ENCODE data around the gene HAPLN3.

Gene HAPLN3

DNA sequence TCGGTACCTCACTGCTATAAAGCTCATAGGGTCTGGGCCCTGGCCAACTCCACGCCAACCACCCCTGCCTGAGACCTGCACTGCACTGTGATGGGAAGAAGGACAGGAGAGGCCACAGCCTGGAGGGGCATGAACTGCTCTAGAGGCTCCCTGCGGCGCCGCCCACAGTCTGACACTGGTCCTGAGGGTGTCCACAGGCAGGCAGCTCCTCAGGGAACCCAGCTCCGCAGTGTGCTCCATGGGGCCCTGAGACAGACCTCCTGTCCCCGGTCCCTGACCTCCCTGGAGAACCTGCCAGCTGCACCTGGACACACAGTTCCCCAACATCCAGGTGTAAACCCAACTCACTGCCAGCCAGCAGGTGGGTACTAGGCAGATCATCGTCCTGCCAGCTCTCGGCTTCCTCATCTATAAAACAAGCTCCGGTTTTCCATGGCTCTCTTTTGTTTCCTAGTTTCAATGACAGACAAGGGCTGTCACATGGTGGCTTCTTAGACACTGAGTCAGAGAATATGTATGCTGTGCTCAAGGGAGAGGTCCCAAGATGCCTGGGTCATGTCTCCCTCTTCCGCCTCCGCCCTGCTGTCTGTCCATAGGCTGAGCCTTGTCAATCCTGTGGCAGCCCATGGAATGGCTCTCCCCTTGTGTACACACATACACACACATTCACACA lies 5.1 kb upstream of the HAPLN3 start:
- H3K27me3 ChIP-seq (ENCODE audit: insufficient read depth, poor library complexity, severe bottlenecking) = peaks cover 13% of the 10 kb centered on the region
- TF ChIP-seq, protein P1, sequence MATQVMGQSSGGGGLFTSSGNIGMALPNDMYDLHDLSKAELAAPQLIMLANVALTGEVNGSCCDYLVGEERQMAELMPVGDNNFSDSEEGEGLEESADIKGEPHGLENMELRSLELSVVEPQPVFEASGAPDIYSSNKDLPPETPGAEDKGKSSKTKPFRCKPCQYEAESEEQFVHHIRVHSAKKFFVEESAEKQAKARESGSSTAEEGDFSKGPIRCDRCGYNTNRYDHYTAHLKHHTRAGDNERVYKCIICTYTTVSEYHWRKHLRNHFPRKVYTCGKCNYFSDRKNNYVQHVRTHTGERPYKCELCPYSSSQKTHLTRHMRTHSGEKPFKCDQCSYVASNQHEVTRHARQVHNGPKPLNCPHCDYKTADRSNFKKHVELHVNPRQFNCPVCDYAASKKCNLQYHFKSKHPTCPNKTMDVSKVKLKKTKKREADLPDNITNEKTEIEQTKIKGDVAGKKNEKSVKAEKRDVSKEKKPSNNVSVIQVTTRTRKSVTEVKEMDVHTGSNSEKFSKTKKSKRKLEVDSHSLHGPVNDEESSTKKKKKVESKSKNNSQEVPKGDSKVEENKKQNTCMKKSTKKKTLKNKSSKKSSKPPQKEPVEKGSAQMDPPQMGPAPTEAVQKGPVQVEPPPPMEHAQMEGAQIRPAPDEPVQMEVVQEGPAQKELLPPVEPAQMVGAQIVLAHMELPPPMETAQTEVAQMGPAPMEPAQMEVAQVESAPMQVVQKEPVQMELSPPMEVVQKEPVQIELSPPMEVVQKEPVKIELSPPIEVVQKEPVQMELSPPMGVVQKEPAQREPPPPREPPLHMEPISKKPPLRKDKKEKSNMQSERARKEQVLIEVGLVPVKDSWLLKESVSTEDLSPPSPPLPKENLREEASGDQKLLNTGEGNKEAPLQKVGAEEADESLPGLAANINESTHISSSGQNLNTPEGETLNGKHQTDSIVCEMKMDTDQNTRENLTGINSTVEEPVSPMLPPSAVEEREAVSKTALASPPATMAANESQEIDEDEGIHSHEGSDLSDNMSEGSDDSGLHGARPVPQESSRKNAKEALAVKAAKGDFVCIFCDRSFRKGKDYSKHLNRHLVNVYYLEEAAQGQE (IDR thresholded peaks at IDR 0.05; ENCODE audit: insufficient replicate concordance, low read depth) = no peak
- DNase-seq (ENCODE audit: low read depth in 1 of 2, low spot score in 1 of 2) = no peak
- no peak overlapping the region for H3K27ac ChIP-seq (replicated peaks)
- no peak overlapping the region for H3K4me3 ChIP-seq (replicated peaks; ENCODE audit: insufficient read depth, low read length)

DNA sequence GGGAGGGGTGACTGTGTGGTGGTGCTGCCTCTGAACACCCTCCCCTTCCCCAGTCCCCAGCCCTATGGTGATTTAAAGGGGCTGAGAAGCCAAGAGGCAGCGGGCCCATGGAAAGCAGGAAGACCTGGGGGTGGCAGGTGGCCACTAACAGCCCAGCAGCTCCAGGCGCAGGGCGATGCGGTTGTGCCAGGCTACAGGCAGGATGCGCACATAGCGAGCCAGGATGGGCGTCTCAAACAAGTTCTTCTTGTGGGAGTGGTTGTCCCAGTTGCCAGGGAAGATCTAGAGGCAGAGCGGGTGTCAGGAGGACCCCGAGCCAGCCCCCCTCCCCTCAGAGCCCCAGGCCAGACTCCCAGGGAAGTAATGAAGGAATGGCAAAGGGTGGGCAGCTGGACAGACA lies 3.9 kb upstream of the HAPLN3 start:
- no peak for DNase-seq (ENCODE audit: low read depth in 1 of 2, low spot score in 1 of 2)
- H3K27ac ChIP-seq (replicated peaks) = no peak overlapping the region
- no peak overlapping the region for H3K4me3 ChIP-seq (replicated peaks; ENCODE audit: insufficient read depth, low read length)
- peaks cover 25% of the 10 kb centered on the region for H3K27me3 ChIP-seq (ENCODE audit: insufficient read depth, poor library complexity, severe bottlenecking)
- no peak for TF ChIP-seq SPI1 (IDR thresholded peaks at IDR 0.05; ENCODE audit: borderline replicate concordance, low read depth)

DNA sequence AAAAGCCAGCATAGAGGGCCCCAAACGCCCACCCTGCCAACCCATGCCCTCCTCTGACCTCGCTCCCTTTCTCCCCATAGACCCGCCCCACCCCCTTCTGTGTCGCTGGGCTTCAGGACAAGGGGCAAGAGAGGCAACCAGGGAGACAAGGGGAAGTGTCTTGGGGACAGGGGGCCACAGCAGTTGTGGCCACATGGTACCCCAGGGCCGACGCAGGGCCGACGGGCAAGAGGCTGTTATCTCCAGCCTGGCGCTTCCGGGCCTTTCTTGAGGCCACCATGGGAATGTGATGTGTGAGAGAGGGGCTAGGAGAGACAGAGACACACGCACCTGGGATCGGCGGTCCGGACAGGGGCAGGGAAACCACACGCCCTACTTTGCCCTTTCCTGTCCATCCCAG lies 3.4 kb upstream of the HAPLN3 start:
- H3K4me3 ChIP-seq (replicated peaks; ENCODE audit: insufficient read depth, low read length) = no peak overlapping the region
- no peak for TF ChIP-seq GABPA (IDR thresholded peaks at IDR 0.05; ENCODE audit: low read depth)
- TF ChIP-seq SPI1 (IDR thresholded peaks at IDR 0.05; ENCODE audit: borderline replicate concordance, low read depth) = no peak
- TF ChIP-seq, protein P2, sequence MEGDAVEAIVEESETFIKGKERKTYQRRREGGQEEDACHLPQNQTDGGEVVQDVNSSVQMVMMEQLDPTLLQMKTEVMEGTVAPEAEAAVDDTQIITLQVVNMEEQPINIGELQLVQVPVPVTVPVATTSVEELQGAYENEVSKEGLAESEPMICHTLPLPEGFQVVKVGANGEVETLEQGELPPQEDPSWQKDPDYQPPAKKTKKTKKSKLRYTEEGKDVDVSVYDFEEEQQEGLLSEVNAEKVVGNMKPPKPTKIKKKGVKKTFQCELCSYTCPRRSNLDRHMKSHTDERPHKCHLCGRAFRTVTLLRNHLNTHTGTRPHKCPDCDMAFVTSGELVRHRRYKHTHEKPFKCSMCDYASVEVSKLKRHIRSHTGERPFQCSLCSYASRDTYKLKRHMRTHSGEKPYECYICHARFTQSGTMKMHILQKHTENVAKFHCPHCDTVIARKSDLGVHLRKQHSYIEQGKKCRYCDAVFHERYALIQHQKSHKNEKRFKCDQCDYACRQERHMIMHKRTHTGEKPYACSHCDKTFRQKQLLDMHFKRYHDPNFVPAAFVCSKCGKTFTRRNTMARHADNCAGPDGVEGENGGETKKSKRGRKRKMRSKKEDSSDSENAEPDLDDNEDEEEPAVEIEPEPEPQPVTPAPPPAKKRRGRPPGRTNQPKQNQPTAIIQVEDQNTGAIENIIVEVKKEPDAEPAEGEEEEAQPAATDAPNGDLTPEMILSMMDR (IDR thresholded peaks at IDR 0.05; ENCODE audit: insufficient read depth, low read length) = no peak
- TF ChIP-seq, protein P1 (IDR thresholded peaks at IDR 0.05; ENCODE audit: insufficient replicate concordance, low read depth) = no peak
- no peak for TF ChIP-seq POLR2AphosphoS5 (IDR thresholded peaks at IDR 0.05; ENCODE audit: low read depth)
- no peak overlapping the region for H3K27ac ChIP-seq (replicated peaks)
- DNase-seq (ENCODE audit: low read depth in 1 of 2, low spot score in 1 of 2) = no peak
- peaks cover 30% of the 10 kb centered on the region for H3K27me3 ChIP-seq (ENCODE audit: insufficient read depth, poor library complexity, severe bottlenecking)

DNA sequence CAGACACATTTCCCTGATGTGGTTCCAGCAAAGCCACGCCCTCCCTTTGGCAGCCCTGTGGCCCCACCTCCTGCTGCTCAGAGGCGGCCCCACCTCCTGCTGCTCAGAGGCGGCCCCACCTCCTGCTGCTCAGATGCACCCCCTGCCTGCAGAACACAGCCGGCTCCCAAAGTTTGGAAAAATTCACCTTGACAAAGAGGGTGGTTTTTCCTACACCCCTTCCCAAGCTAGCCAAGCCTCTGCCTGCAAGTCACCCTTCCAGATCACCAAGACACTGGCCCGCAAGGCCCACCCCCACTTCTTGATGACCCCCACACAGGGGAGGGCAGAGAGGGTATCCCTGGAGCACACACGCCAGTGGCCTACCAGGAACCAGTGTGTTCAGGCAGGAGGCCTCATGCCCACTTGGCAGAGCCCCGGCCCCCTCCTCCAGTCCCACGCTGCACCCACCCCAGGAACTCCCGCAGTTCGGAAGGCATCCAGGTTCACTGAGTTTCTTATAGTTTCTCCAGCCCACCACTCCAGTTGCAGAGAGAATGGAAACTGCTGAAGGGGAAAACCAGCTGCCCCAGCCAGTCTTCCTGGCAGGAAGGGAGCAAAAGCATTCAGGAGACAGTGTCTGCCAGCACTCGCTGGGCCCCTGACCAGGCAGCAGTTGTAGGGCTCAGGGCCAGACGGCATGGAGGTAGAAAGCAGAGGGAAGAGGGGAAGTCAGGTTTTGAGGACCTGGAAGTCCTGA lies 2.3 kb upstream of the HAPLN3 start:
- DNase-seq (ENCODE audit: low read depth in 1 of 2, low spot score in 1 of 2) = peak; percentile 31 to 63
- no peak for TF ChIP-seq POLR2AphosphoS5 (IDR thresholded peaks at IDR 0.05; ENCODE audit: low read depth)
- TF ChIP-seq, protein P2 (IDR thresholded peaks at IDR 0.05; ENCODE audit: insufficient read depth, low read length) = no peak
- TF ChIP-seq GABPA (IDR thresholded peaks at IDR 0.05; ENCODE audit: low read depth) = no peak
- no peak for TF ChIP-seq SPI1 (IDR thresholded peaks at IDR 0.05; ENCODE audit: borderline replicate concordance, low read depth)
- TF ChIP-seq, protein P1 (IDR thresholded peaks at IDR 0.05; ENCODE audit: insufficient replicate concordance, low read depth) = no peak
- H3K27me3 ChIP-seq (ENCODE audit: insufficient read depth, poor library complexity, severe bottlenecking) = peaks cover 30% of the 10 kb centered on the region
- H3K27ac ChIP-seq (replicated peaks) = no peak overlapping the region
- no peak overlapping the region for H3K4me3 ChIP-seq (replicated peaks; ENCODE audit: insufficient read depth, low read length)
